ENCODE results near the gene RNF180.

The RNF180 gene

GRCh38 chr5:64183956-64184355 lies 18.3 kb downstream of the RNF180 start:
- Histone ChIP-seq H3K9ac (ENCODE audit: low read depth, low read length) (no peak overlapping the region), H3K4me2 (ENCODE audit: low read length) (no peak overlapping the region), H3K9me3 (replicated peaks; ENCODE audit: low read length) (no peaks in the 10 kb centered on the region), H3K4me1 (ENCODE audit: control insufficient read depth, insufficient read depth, low read length) (peaks cover 4% of the 10 kb centered on the region), H3K4me3 (ENCODE audit: low read length) (no peak overlapping the region), H3K36me3 (ENCODE audit: insufficient read depth, low read length) (no peaks in the 10 kb centered on the region), H3K27me3 (ENCODE audit: control insufficient read depth, insufficient read depth, low read length) (no peaks in the 10 kb centered on the region)

DNA sequence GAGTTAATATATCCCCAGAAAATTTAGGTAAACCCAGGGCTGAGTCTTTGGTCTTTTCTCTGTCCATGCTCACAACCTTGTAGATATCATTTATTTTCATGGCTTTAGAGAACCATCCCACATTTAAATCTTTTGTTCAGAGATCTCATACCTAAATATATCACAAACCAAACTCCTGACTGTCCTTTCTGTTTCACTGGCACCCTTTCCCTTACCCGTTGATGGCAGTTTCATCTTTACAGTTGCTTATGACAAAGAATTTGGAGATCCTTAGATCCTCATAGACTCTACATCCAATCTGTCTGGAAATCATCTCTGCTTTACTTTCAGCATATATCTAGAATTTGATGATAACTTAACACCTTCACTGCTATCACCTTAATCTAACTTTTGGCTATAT lies 19.2 kb downstream of the RNF180 start:
- H3K4me2 ChIP-seq (ENCODE audit: low read length): no peak overlapping the region
- H3K36me3 ChIP-seq (ENCODE audit: insufficient read depth, low read length): no peaks in the 10 kb centered on the region

GRCh38 chr5:64188776-64189175 lies 23.1 kb downstream of the RNF180 start:
- H3K36me3 ChIP-seq (ENCODE audit: insufficient read depth, low read length): no peaks in the 10 kb centered on the region
- no peak overlapping the region for H3K9ac ChIP-seq (ENCODE audit: low read depth, low read length)
- H3K4me1 ChIP-seq (ENCODE audit: control insufficient read depth, insufficient read depth, low read length): no peaks in the 10 kb centered on the region
- no peak overlapping the region for H3K4me2 ChIP-seq (ENCODE audit: low read length)
- no peaks in the 10 kb centered on the region for H3K9me3 ChIP-seq (replicated peaks; ENCODE audit: low read length)
- H3K27me3 ChIP-seq (ENCODE audit: control insufficient read depth, insufficient read depth, low read length): no peaks in the 10 kb centered on the region
- no peak overlapping the region for H3K4me3 ChIP-seq (ENCODE audit: low read length)

More for the DNA sequence above, 19.2 kb downstream of the RNF180 start:
- no peak overlapping the region for H3K9ac ChIP-seq (ENCODE audit: low read depth, low read length)
- H3K4me1 ChIP-seq (ENCODE audit: control insufficient read depth, insufficient read depth, low read length): peaks cover 4% of the 10 kb centered on the region
- H3K4me3 ChIP-seq (ENCODE audit: low read length): no peak overlapping the region
- H3K27me3 ChIP-seq (ENCODE audit: control insufficient read depth, insufficient read depth, low read length): no peaks in the 10 kb centered on the region
- no peaks in the 10 kb centered on the region for H3K9me3 ChIP-seq (replicated peaks; ENCODE audit: low read length)

DNA sequence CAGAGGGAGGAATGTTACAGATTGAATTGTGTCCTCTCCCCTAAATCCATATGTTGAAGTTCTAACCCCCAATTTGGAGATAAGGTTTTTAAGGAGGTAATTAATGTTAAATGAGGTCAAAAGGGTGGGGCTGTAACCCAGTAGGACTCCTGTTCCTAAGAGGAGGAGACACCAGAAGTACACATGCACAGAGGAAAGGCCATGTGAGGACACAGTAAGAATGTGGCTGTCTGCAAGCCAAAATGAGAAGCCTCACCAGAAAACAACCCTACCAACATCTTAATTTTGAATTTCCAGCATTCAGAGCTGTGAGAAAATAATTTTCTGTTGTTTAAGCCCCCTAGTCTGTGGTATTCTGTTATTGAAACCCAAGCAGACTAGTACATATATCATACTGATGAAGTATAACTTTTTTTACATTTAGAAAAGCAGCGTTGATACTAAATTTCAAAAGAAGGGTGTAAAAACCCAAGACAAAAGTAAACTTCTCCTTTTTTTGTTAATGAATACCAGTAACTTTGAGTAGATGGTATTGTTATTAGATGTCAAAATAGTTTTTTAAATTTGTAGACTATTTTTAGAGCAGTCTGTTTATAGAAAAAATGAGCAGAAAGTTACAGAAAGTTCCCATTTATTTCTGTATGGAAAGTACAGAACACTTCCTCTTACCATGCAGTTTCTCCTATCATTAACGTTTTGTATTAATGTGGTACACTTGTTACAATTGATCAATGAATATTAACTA lies 25.1 kb downstream of the RNF180 start:
- H3K4me3 ChIP-seq (ENCODE audit: low read length): no peak overlapping the region
- H3K9me3 ChIP-seq (replicated peaks; ENCODE audit: low read length): no peaks in the 10 kb centered on the region
- no peak overlapping the region for H3K4me2 ChIP-seq (ENCODE audit: low read length)
- H3K27me3 ChIP-seq (ENCODE audit: control insufficient read depth, insufficient read depth, low read length): no peaks in the 10 kb centered on the region
- H3K4me1 ChIP-seq (ENCODE audit: control insufficient read depth, insufficient read depth, low read length): no peaks in the 10 kb centered on the region
- H3K9ac ChIP-seq (ENCODE audit: low read depth, low read length): no peak overlapping the region
- H3K36me3 ChIP-seq (ENCODE audit: insufficient read depth, low read length): no peaks in the 10 kb centered on the region

DNA sequence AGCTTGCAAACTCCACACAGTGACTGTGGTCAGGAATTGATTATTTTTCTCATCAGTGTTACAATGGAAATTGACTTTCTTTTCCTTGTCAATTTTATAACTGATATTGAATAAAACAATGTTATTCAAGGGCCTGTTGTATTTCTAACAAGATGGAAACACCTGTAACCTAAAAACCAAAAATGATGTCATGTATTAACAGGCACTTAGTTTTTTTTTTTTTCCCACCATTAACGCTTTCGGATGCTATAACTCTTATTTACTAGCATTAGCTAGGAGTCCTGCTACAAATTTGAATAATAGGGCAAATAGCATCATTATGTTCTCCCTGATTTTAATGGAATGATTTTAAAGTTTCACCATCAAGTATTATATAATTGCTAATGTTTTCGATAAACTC lies 30.3 kb downstream of the RNF180 start:
- Histone ChIP-seq H3K27me3 (ENCODE audit: control insufficient read depth, insufficient read depth, low read length) (no peaks in the 10 kb centered on the region), H3K9me3 (replicated peaks; ENCODE audit: low read length) (no peaks in the 10 kb centered on the region), H3K9ac (ENCODE audit: low read depth, low read length) (no peak overlapping the region), H3K4me2 (ENCODE audit: low read length) (no peak overlapping the region), H3K36me3 (ENCODE audit: insufficient read depth, low read length) (no peaks in the 10 kb centered on the region), H3K4me1 (ENCODE audit: control insufficient read depth, insufficient read depth, low read length) (no peaks in the 10 kb centered on the region), H3K4me3 (ENCODE audit: low read length) (no peak overlapping the region)

DNA sequence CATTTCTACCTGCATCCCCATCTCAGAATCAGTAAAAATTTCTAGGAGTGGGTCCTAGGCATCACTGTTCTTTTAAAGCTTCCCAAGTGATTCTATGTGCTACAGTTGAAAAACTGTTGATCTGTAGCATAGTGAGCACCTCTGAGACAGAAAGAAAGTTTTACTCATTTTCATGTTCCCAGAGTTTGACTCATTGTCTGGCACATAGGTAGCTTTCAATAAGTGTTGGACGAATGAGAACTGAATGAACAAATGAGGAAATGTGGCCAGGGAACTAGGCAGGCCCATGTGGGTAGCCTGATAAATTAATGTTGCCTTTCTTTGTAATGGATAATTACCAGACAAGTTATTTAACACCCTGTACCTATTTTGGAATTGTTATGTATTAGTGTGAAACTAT lies 33.8 kb downstream of the RNF180 start:
- no peak overlapping the region for H3K4me2 ChIP-seq (ENCODE audit: low read length)
- H3K36me3 ChIP-seq (ENCODE audit: insufficient read depth, low read length): no peaks in the 10 kb centered on the region
- H3K27me3 ChIP-seq (ENCODE audit: control insufficient read depth, insufficient read depth, low read length): no peaks in the 10 kb centered on the region
- H3K9ac ChIP-seq (ENCODE audit: low read depth, low read length): no peak overlapping the region
- H3K9me3 ChIP-seq (replicated peaks; ENCODE audit: low read length): no peaks in the 10 kb centered on the region
- no peak overlapping the region for H3K4me3 ChIP-seq (ENCODE audit: low read length)
- no peaks in the 10 kb centered on the region for H3K4me1 ChIP-seq (ENCODE audit: control insufficient read depth, insufficient read depth, low read length)

DNA sequence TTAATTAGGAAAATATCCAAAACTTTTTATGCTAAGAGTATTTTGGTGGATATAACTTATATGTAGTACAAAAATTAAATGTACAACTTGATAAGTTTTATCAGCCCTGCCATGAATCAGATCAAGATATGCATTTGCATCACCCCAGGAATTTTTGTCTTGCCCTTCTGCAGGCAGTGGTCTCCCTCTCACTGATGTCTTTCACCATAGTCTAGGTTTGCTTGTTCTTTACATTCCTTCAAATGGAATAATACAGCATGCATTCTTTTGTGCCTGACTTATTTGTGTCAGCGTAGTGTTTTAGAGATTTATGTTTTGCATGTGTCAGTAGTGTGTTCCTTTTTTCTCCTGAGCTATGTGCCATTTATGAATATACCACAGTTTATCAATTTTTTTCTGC lies 36.4 kb downstream of the RNF180 start:
- Histone ChIP-seq H3K36me3 (ENCODE audit: insufficient read depth, low read length) (no peaks in the 10 kb centered on the region), H3K27me3 (ENCODE audit: control insufficient read depth, insufficient read depth, low read length) (no peaks in the 10 kb centered on the region), H3K4me2 (ENCODE audit: low read length) (no peak overlapping the region), H3K4me1 (ENCODE audit: control insufficient read depth, insufficient read depth, low read length) (no peaks in the 10 kb centered on the region), H3K9ac (ENCODE audit: low read depth, low read length) (no peak overlapping the region), H3K4me3 (ENCODE audit: low read length) (no peak overlapping the region), H3K9me3 (replicated peaks; ENCODE audit: low read length) (no peaks in the 10 kb centered on the region)

- H3K4me1 ChIP-seq (ENCODE audit: control insufficient read depth, insufficient read depth, low read length): peaks cover 11% of the 10 kb centered on the region
- no peaks in the 10 kb centered on the region for H3K36me3 ChIP-seq (ENCODE audit: insufficient read depth, low read length)
- no peaks in the 10 kb centered on the region for H3K27me3 ChIP-seq (ENCODE audit: control insufficient read depth, insufficient read depth, low read length)
- H3K4me2 ChIP-seq (ENCODE audit: low read length): no peak overlapping the region
- no peak overlapping the region for H3K4me3 ChIP-seq (ENCODE audit: low read length)
- H3K9me3 ChIP-seq (replicated peaks; ENCODE audit: low read length): no peaks in the 10 kb centered on the region
- H3K9ac ChIP-seq (ENCODE audit: low read depth, low read length): no peak overlapping the region
Observed at GRCh38 chr5:64206653-64207052, 41.0 kb downstream of the RNF180 start.

GRCh38 chr5:64207978-64208377 lies 42.3 kb downstream of the RNF180 start:
- H3K4me2 ChIP-seq (ENCODE audit: low read length): no peak overlapping the region
- H3K9ac ChIP-seq (ENCODE audit: low read depth, low read length): no peak overlapping the region
- no peaks in the 10 kb centered on the region for H3K9me3 ChIP-seq (replicated peaks; ENCODE audit: low read length)
- H3K36me3 ChIP-seq (ENCODE audit: insufficient read depth, low read length): no peaks in the 10 kb centered on the region
- H3K4me3 ChIP-seq (ENCODE audit: low read length): no peak overlapping the region
- peaks cover 12% of the 10 kb centered on the region for H3K4me1 ChIP-seq (ENCODE audit: control insufficient read depth, insufficient read depth, low read length)
- no peaks in the 10 kb centered on the region for H3K27me3 ChIP-seq (ENCODE audit: control insufficient read depth, insufficient read depth, low read length)

GRCh38 chr5:64209353-64209752 lies 43.7 kb downstream of the RNF180 start:
- Histone ChIP-seq H3K9ac (ENCODE audit: low read depth, low read length) (no peak overlapping the region), H3K9me3 (replicated peaks; ENCODE audit: low read length) (no peaks in the 10 kb centered on the region), H3K4me2 (ENCODE audit: low read length) (no peak overlapping the region), H3K4me3 (ENCODE audit: low read length) (no peak overlapping the region), H3K4me1 (ENCODE audit: control insufficient read depth, insufficient read depth, low read length) (peaks cover 12% of the 10 kb centered on the region), H3K27me3 (ENCODE audit: control insufficient read depth, insufficient read depth, low read length) (no peaks in the 10 kb centered on the region), H3K36me3 (ENCODE audit: insufficient read depth, low read length) (no peaks in the 10 kb centered on the region)

GRCh38 chr5:64210866-64211265 lies 45.2 kb downstream of the RNF180 start:
- Histone ChIP-seq H3K4me3 (ENCODE audit: low read length) (no peak overlapping the region), H3K4me1 (ENCODE audit: control insufficient read depth, insufficient read depth, low read length) (peaks cover 12% of the 10 kb centered on the region), H3K9me3 (replicated peaks; ENCODE audit: low read length) (no peaks in the 10 kb centered on the region), H3K27me3 (ENCODE audit: control insufficient read depth, insufficient read depth, low read length) (no peaks in the 10 kb centered on the region), H3K36me3 (ENCODE audit: insufficient read depth, low read length) (no peaks in the 10 kb centered on the region), H3K9ac (ENCODE audit: low read depth, low read length) (no peak overlapping the region), H3K4me2 (ENCODE audit: low read length) (peak overlapping the region; percentile 38)

- H3K36me3 ChIP-seq (ENCODE audit: insufficient read depth, low read length): no peaks in the 10 kb centered on the region
- H3K4me2 ChIP-seq (ENCODE audit: low read length): no peak overlapping the region
- H3K4me1 ChIP-seq (ENCODE audit: control insufficient read depth, insufficient read depth, low read length): peaks cover 12% of the 10 kb centered on the region
- H3K9me3 ChIP-seq (replicated peaks; ENCODE audit: low read length): no peaks in the 10 kb centered on the region
- no peak overlapping the region for H3K9ac ChIP-seq (ENCODE audit: low read depth, low read length)
- no peaks in the 10 kb centered on the region for H3K27me3 ChIP-seq (ENCODE audit: control insufficient read depth, insufficient read depth, low read length)
- H3K4me3 ChIP-seq (ENCODE audit: low read length): no peak overlapping the region
Observed at GRCh38 chr5:64213011-64213410, 47.4 kb downstream of the RNF180 start.

All from skeletal muscle satellite cell (primary cell).